Loucy (cell line): ENCODE data around the gene FRMD5.

Experiments
- CTCF ChIP-seq: fragments of 200-600 bp; sonication (generic); conservative IDR thresholded peaks from 2 replicates; pipeline ENCODE4 v1.5.1; 2014; ENCODE audit warnings: mild to moderate bottlenecking, antibody characterized with exemption, low read length
- EZH2phosphoT487 ChIP-seq: fragments of 200-600 bp; IDR thresholded peaks from 2 replicates; pipeline ENCODE4 v1.6.1; 2018; ENCODE audit warnings: antibody characterized with exemption, mild to moderate bottlenecking, moderate library complexity, borderline replicate concordance

- TF ChIP-seq CTCF (no peak), EZH2phosphoT487 (no peak)
Observed at GRCh38 chr15:44028349-44028748, 166.7 kb downstream of the FRMD5 start.
